ENCODE data around the gene GMDS. TPM values are rescaled to one million over a fixed set of nuclear protein-coding genes. Genes with fewer than 3 reads are reported as not detected.

GMDS gene
- total and polyA plus RNA-seq, 2 of the 13 experiments (the other 11 are each of a cell fraction or from before 2014, with no cell fraction given) = 64.4 to 112 TPM

- Histone ChIP-seq H4K20me1 (ENCODE audit: insufficient read depth, low read length) (peaks cover 8% of the 10 kb centered on the region; the same call in 1 of the 2 replicates), H3K36me3 (replicated peaks in 1 of 2; ENCODE audit: control insufficient read depth in 1 of 2, insufficient read depth in 2 of 2, low read length in 2 of 2) (peaks cover 0 to 10% of the 10 kb centered on the region in 2 experiments; a peak in 2 of 5 replicates), H3K4me1 (ENCODE audit: insufficient read depth, low read length) (peaks cover 24% of the 10 kb centered on the region), H3K27me3 (ENCODE audit: control insufficient read depth in 1 of 2, insufficient read depth in 2 of 2, low read length in 2 of 2) (no peaks in the 10 kb centered on the region), H3K79me2 (ENCODE audit: insufficient read depth, low read length) (no peaks in the 10 kb centered on the region), H2AFZ (ENCODE audit: low read length) (no peak overlapping the region), H3K4me3 (replicated peaks in 1 of 3; ENCODE audit: insufficient read depth in 1 of 3, low read depth in 2 of 3, low read length in 3 of 3) (no peak overlapping the region; a peak in 1 of 6 replicates), H3K9ac (ENCODE audit: insufficient read depth, low read depth, low read length) (no peak overlapping the region), H3K9me3 (ENCODE audit: low read length) (no peaks in the 10 kb centered on the region), H3K4me2 (ENCODE audit: low read depth, low read length) (peak overlapping the region; percentile 32), H3K27ac (ENCODE audit: extremely low read length, insufficient read depth, low read length) (peak overlapping the region; percentile 26)
- no peak for DNase-seq (ENCODE audit: low spot score)
- ATAC-seq = peak; percentile 65
- FAIRE-seq = no peak
- POLR2A ChIA-PET = no interaction called here
- TF ChIP-seq KDM5A (IDR thresholded peaks at IDR 0.05; ENCODE audit: borderline replicate concordance, low read length) = no peak
- no peak for TF ChIP-seq GRHL1 (CRISPR knock-in tag; conservative IDR thresholded peaks at IDR 0.05)
- TF ChIP-seq ZNF772 (CRISPR knock-in tag; IDR thresholded peaks at IDR 0.05) = no peak
- TF ChIP-seq ZNF432 (CRISPR knock-in tag; IDR thresholded peaks at IDR 0.05; ENCODE audit: borderline replicate concordance) = no peak
- peak; percentile 22 for TF ChIP-seq SALL1 (CRISPR knock-in tag; IDR thresholded peaks at IDR 0.05)
- no peak for TF ChIP-seq ZNF75D (CRISPR knock-in tag; IDR thresholded peaks at IDR 0.05; ENCODE audit: borderline replicate concordance)
- peak; percentile 15; the same call in 1 of the 2 replicates for TF ChIP-seq BORCS8-MEF2B (CRISPR knock-in tag; IDR thresholded peaks at IDR 0.05)
- TF ChIP-seq KLF6 (CRISPR knock-in tag; IDR thresholded peaks at IDR 0.05) = no peak
- no peak for TF ChIP-seq ZNF367 (CRISPR knock-in tag; IDR thresholded peaks at IDR 0.05; ENCODE audit: borderline replicate concordance)
- TF ChIP-seq ZBTB7B (CRISPR knock-in tag; IDR thresholded peaks at IDR 0.05) = 0 out of 2 replicates have a peak, but pooled peaks have one; percentile 2
- no peak for TF ChIP-seq ZNF446 (CRISPR knock-in tag; IDR thresholded peaks at IDR 0.05)
- TF ChIP-seq ZBTB43 (CRISPR knock-in tag; conservative IDR thresholded peaks at IDR 0.05) = no peak
- TF ChIP-seq PITX1 (CRISPR knock-in tag; IDR thresholded peaks at IDR 0.05) = peak; percentile 1; the same call in 1 of the 2 replicates
- 0 out of 2 replicates have a peak, but pooled peaks have one; percentile 40 for TF ChIP-seq ZNF567 (CRISPR knock-in tag; IDR thresholded peaks at IDR 0.05; ENCODE audit: borderline replicate concordance)
- TF ChIP-seq ZFX (CRISPR knock-in tag; IDR thresholded peaks at IDR 0.05; ENCODE audit: low read depth) = no peak
- no peak for TF ChIP-seq GMEB1 (CRISPR knock-in tag; IDR thresholded peaks at IDR 0.05; ENCODE audit: borderline replicate concordance)
- intact Hi-C loops (cut with micrococcal nuclease; ENCODE audit: unreplicated experiment) (no loop called here), in situ Hi-C loops (cut with HindIII; ENCODE audit: extremely low pct_ligation_motif_present, low pct_unique_long_range_greater_than_20kb) (no loop called here)
- WGBS (ENCODE audit: low lambda C conversion rate) = 56% methylated on average over 9 of the region's 9 CpGs
- CTCF ChIA-PET (ENCODE audit: low intra/inter-chr PET ratio, low total read pairs) = no interaction called here
- no TSS peak for BruUV-seq (replicated peaks)
Measured at GRCh38 chr6:1703091-1703855, 542.1 kb downstream of the GMDS start.
